Naive thymus-derived CD4-positive, alpha-beta T cell (primary cell): Measurements from ENCODE around the gene SUSD6. TPM values are rescaled to one million over a fixed set of nuclear protein-coding genes. Genes with fewer than 3 reads are reported as not detected.

ENCODE experiments used
- ATAC-seq: fragments of 150-1000 bp; cut with Tn5 transposase; 2 replicates; pipeline ENCODE4 v1.10.0; 2021; ENCODE audit warnings: mild to moderate bottlenecking, moderate library complexity
- CTCF ChIA-PET: fragments of 350-600 bp; sonication (Branson Sonifier 250); formaldehyde crosslinking; loops from one replicate; lab custom pipeline; 2021; ENCODE audit warnings: antibody characterized with exemption; lab: Charles Lee
- POLR2A ChIA-PET: fragments of 350-600 bp; sonication (Branson Sonifier 250); formaldehyde crosslinking; loops from one replicate; lab custom pipeline; 2021; ENCODE audit warnings: antibody characterized with exemption, inconsistent platforms; lab: Charles Lee
- DNase-seq, 9 donors: peaks; one replicate each; pipeline versions ENCODE4 v3.0.0 to v3.0.0-alpha.2; 2020 to 2022; ENCODE audit warnings: mixed read lengths in 1 of 9
- H3K27ac ChIP-seq: one replicate; pipeline ENCODE4 v1.7.0; 2013; ENCODE audit warnings: mild to moderate bottlenecking, low read depth, low read length, moderate library complexity
- H3K27me3 ChIP-seq, 2 donors: one replicate each; pipeline ENCODE4 v1.7.0; 2013; ENCODE audit warnings: low read length in 2 of 2, mild to moderate bottlenecking in 2 of 2, moderate library complexity in 2 of 2; ENCODE audit not compliant: control insufficient read depth in 2 of 2, insufficient read depth in 2 of 2
- H3K36me3 ChIP-seq, 3 experiments: 1 replicate in 2 of 3; 2 replicates in 1 of 3; pipeline ENCODE4 v1.7.0; 2013; ENCODE audit warnings: low read length in 3 of 3, mild to moderate bottlenecking in 3 of 3, moderate library complexity in 1 of 3; ENCODE audit not compliant: insufficient read depth in 3 of 3, control insufficient read depth in 2 of 3
- H3K4me1 ChIP-seq, 2 donors: one replicate each; pipeline ENCODE4 v1.7.0; 2013; ENCODE audit warnings: low read length in 2 of 2, mild to moderate bottlenecking in 2 of 2, moderate library complexity in 1 of 2; ENCODE audit not compliant: control insufficient read depth in 2 of 2, insufficient read depth in 2 of 2
- H3K4me3 ChIP-seq: 2 replicates; pipeline ENCODE4 v1.7.0; 2013; ENCODE audit warnings: mild to moderate bottlenecking, low read length
- H3K9me3 ChIP-seq, 3 experiments: 1 replicate in 2 of 3; 2 replicates in 1 of 3; pipeline ENCODE4 v1.7.0; 2013; ENCODE audit warnings: low read length in 3 of 3; ENCODE audit not compliant: control insufficient read depth in 2 of 3
- H3K27ac Mint-ChIP-seq, 9 donors: one replicate each; pipeline ENCODE4 v1.8.0; 2020 to 2022; ENCODE audit warnings: mixed read lengths in 9 of 9, mild to moderate bottlenecking in 8 of 9, moderate library complexity in 5 of 9, inconsistent platforms in 2 of 9
- H3K27me3 Mint-ChIP-seq, 5 donors: one replicate each; pipeline ENCODE4 v1.8.0; 2021 to 2022; ENCODE audit warnings: mixed read lengths in 5 of 5, mild to moderate bottlenecking in 1 of 5
- H3K36me3 Mint-ChIP-seq, 5 donors: one replicate each; pipeline ENCODE4 v1.8.0; 2020 to 2022; ENCODE audit warnings: mixed read lengths in 5 of 5, mild to moderate bottlenecking in 3 of 5, inconsistent platforms in 1 of 5
- H3K4me1 Mint-ChIP-seq, 7 donors: one replicate each; pipeline ENCODE4 v1.8.0; 2020 to 2022; ENCODE audit warnings: mixed read lengths in 7 of 7, mild to moderate bottlenecking in 3 of 7, inconsistent platforms in 1 of 7
- H3K4me3 Mint-ChIP-seq, 10 donors: one replicate each; pipeline ENCODE4 v1.8.0; 2020 to 2022; ENCODE audit warnings: mild to moderate bottlenecking in 10 of 10, mixed read lengths in 10 of 10, moderate library complexity in 6 of 10, inconsistent platforms in 2 of 10
- H3K9me3 Mint-ChIP-seq, 11 donors: one replicate each; pipeline ENCODE4 v1.8.0; 2020 to 2022; ENCODE audit warnings: mixed read lengths in 11 of 11, mild to moderate bottlenecking in 4 of 11, inconsistent platforms in 1 of 11, moderate library complexity in 1 of 11
- intact Hi-C, 2 donors: fragments of 100-400 bp; cut with micrococcal nuclease; formaldehyde crosslinking; loops; one replicate each; pipeline ENCODE4 v1.15.1; 2023
- polyA plus RNA-seq, 2 donors: library from polyadenylated mRNA; unstranded; fragments of 300-500 nt; fragmentation: Illumina TruSeq; gene quantifications; one replicate each; pipeline ENCODE4 v1.2.3, GENCODE V29; 2021
- total RNA-seq, 6 experiments: library from RNA in 5 of 6; stranded (reverse) in 5 of 6; gene quantifications; 1 replicate in 5 of 6; 2 replicates in 1 of 6; pipeline ENCODE4 v1.2.3 and lab custom pipeline; 2021 to 2026

The SUSD6 gene
- total and polyA plus RNA-seq, 7 experiments from 2014 or later: 4.3 to 90.8 (median 44.6) TPM

- CTCF ChIA-PET: no interaction called here
Measured at GRCh38 chr14:69750495-69750894, 139.1 kb downstream of the SUSD6 start.

GRCh38 chr14:69752773-69753172, 141.4 kb downstream of the SUSD6 start:
- no peaks in the 10 kb centered on the region for H3K36me3 ChIP-seq
- POLR2A ChIA-PET: interaction anchor here (0.7 to 4.1 kb wide), 3 partner anchors 10 to 49 kb away, joined by 3 to 23 read pairs (median 4); partner anchors contain the start of gene SRSF5
- H3K4me1 Mint-ChIP-seq: peaks cover 13 to 25% (median 21%) of the 10 kb centered on the region in 7 donors
- H3K4me3 Mint-ChIP-seq: no peak overlapping the region
- H3K9me3 Mint-ChIP-seq: no peaks in the 10 kb centered on the region
- H3K36me3 Mint-ChIP-seq: peaks cover 0 to 3% (median 0%) of the 10 kb centered on the region in 5 donors
- no peaks in the 10 kb centered on the region for H3K27me3 ChIP-seq
- H3K27me3 Mint-ChIP-seq: peaks cover 0 to 3% (median 0%) of the 10 kb centered on the region in 5 donors
- CTCF ChIA-PET: no interaction called here
- H3K9me3 ChIP-seq: no peaks in the 10 kb centered on the region
- intact Hi-C loops: no loop called here
- H3K27ac Mint-ChIP-seq: no peak overlapping the region
- H3K4me1 ChIP-seq: peaks cover 0 to 11% of the 10 kb centered on the region in 2 donors
- no peak overlapping the region for H3K27ac ChIP-seq
- H3K4me3 ChIP-seq: no peak overlapping the region
- DNase-seq (no peak), ATAC-seq (no peak)

More at GRCh38 chr14:69750495-69750894, 139.1 kb downstream of the SUSD6 start:
- POLR2A ChIA-PET: interaction anchor here (0.7 to 4.1 kb wide), 3 partner anchors 8 to 18 kb away, joined by 3 to 23 read pairs (median 4); partner anchors contain the start of gene SRSF5
- no peak overlapping the region for H3K27ac ChIP-seq
- intact Hi-C loops: no loop called here
- no peak overlapping the region for H3K4me3 ChIP-seq
- no peak for ATAC-seq
- no peak for DNase-seq
- Mint-ChIP-seq H3K36me3 (peaks cover 0 to 3% (median 0%) of the 10 kb centered on the region in 5 donors), H3K9me3 (no peaks in the 10 kb centered on the region), H3K27ac (no peak overlapping the region), H3K4me1 (peaks cover 11 to 24% (median 14%) of the 10 kb centered on the region in 7 donors), H3K27me3 (peaks cover 0 to 3% (median 0%) of the 10 kb centered on the region in 5 donors), H3K4me3 (no peak overlapping the region)
- peaks cover 0 to 5% of the 10 kb centered on the region in 2 donors for H3K4me1 ChIP-seq
- H3K27me3 ChIP-seq: no peaks in the 10 kb centered on the region
- no peaks in the 10 kb centered on the region for H3K36me3 ChIP-seq
- no peaks in the 10 kb centered on the region for H3K9me3 ChIP-seq

- H3K27me3 ChIP-seq: no peaks in the 10 kb centered on the region
- Mint-ChIP-seq H3K27ac (peak overlapping the region in 2 of 9 donors; percentile 41 to 77), H3K36me3 (peaks cover 0 to 3% (median 0%) of the 10 kb centered on the region in 5 donors), H3K9me3 (no peaks in the 10 kb centered on the region), H3K4me3 (no peak overlapping the region), H3K4me1 (peaks cover 13 to 25% (median 21%) of the 10 kb centered on the region in 7 donors), H3K27me3 (peaks cover 0 to 3% (median 0%) of the 10 kb centered on the region in 5 donors)
- H3K4me1 ChIP-seq: peaks cover 0 to 11% of the 10 kb centered on the region in 2 donors
- POLR2A ChIA-PET: interaction anchor here (2.3 to 4.1 kb wide), 2 partner anchors 12 to 13 kb away, joined by 23 to 46 read pairs; partner anchors contain the start of gene SRSF5
- H3K36me3 ChIP-seq: no peaks in the 10 kb centered on the region
- ATAC-seq: peak; percentile 16
- H3K9me3 ChIP-seq: no peaks in the 10 kb centered on the region
- CTCF ChIA-PET: interaction anchor here (0.8 kb wide), 1 partner anchor 174 kb away, joined by 3 read pairs; no protein-coding TSS in a partner anchor
- intact Hi-C loops: no loop called here
- H3K4me3 ChIP-seq: no peak overlapping the region
- no peak overlapping the region for H3K27ac ChIP-seq
- DNase-seq: no peak
Measured at GRCh38 chr14:69753860-69754259, 142.5 kb downstream of the SUSD6 start.

GRCh38 chr14:69754487-69754886, 143.1 kb downstream of the SUSD6 start:
- peaks cover 0 to 3% (median 0%) of the 10 kb centered on the region in 5 donors for H3K27me3 Mint-ChIP-seq
- no peak overlapping the region for H3K27ac ChIP-seq
- no peak for DNase-seq
- H3K36me3 Mint-ChIP-seq: peaks cover 0 to 3% (median 0%) of the 10 kb centered on the region in 5 donors
- H3K4me3 ChIP-seq: no peak overlapping the region
- H3K27me3 ChIP-seq: no peaks in the 10 kb centered on the region
- peak overlapping the region in 2 of 9 donors; percentile 43 to 48 for H3K27ac Mint-ChIP-seq
- peak overlapping the region in 1 of 10 donors; percentile 43 for H3K4me3 Mint-ChIP-seq
- peaks cover 13 to 25% (median 21%) of the 10 kb centered on the region in 7 donors for H3K4me1 Mint-ChIP-seq
- no peak for ATAC-seq
- ChIA-PET CTCF (interaction anchor here (1.0 kb wide), 2 partner anchors 12 to 169 kb away, joined by 3 to 4 read pairs; partner anchors contain the start of gene SRSF5), POLR2A (interaction anchor here (1.2 to 2.3 kb wide), 2 partner anchors 12 to 22 kb away, joined by 3 to 46 read pairs; partner anchors contain the start of gene SRSF5)
- no peaks in the 10 kb centered on the region for H3K9me3 ChIP-seq
- H3K9me3 Mint-ChIP-seq: no peaks in the 10 kb centered on the region
- H3K36me3 ChIP-seq: no peaks in the 10 kb centered on the region
- peaks cover 0 to 11% of the 10 kb centered on the region in 2 donors for H3K4me1 ChIP-seq
- intact Hi-C loops: no loop called here

- ChIA-PET CTCF (interaction anchor here (1.0 kb wide), 1 partner anchor 11 kb away, joined by 4 read pairs; the partner anchor contains the start of gene SRSF5), POLR2A (interaction anchor here (1.2 to 2.3 kb wide), 2 partner anchors 12 to 21 kb away, joined by 3 to 46 read pairs; partner anchors contain the start of gene SRSF5)
- ATAC-seq (no peak), DNase-seq (no peak)
- peaks cover 13 to 25% (median 21%) of the 10 kb centered on the region in 7 donors for H3K4me1 Mint-ChIP-seq
- no peak overlapping the region for H3K4me3 ChIP-seq
- H3K36me3 ChIP-seq: no peaks in the 10 kb centered on the region
- peaks cover 0 to 11% of the 10 kb centered on the region in 2 donors for H3K4me1 ChIP-seq
- H3K27me3 Mint-ChIP-seq: no peaks in the 10 kb centered on the region
- H3K27me3 ChIP-seq: no peaks in the 10 kb centered on the region
- no peaks in the 10 kb centered on the region for H3K9me3 Mint-ChIP-seq
- no peak overlapping the region for H3K27ac ChIP-seq
- intact Hi-C loops: no loop called here
- H3K36me3 Mint-ChIP-seq: peaks cover 0 to 3% (median 0%) of the 10 kb centered on the region in 5 donors
- peak overlapping the region in 8 of 9 donors; percentile 11 to 90 (median 64) for H3K27ac Mint-ChIP-seq
- no peaks in the 10 kb centered on the region for H3K9me3 ChIP-seq
- peak overlapping the region in 3 of 10 donors; percentile 32 to 55 (median 50) for H3K4me3 Mint-ChIP-seq
Measured at GRCh38 chr14:69755296-69755695, 143.9 kb downstream of the SUSD6 start.

GRCh38 chr14:69755784-69756183, 144.4 kb downstream of the SUSD6 start:
- ATAC-seq (peak; percentile 41), DNase-seq (no peak)
- peaks cover 13 to 26% (median 21%) of the 10 kb centered on the region in 7 donors for H3K4me1 Mint-ChIP-seq
- ChIA-PET CTCF (no interaction called here), POLR2A (interaction anchor here (1.2 to 2.3 kb wide), 2 partner anchors 11 to 21 kb away, joined by 3 to 46 read pairs; partner anchors contain the start of gene SRSF5)
- no peak overlapping the region for H3K4me3 ChIP-seq
- no peak overlapping the region for H3K27ac ChIP-seq
- intact Hi-C loops: no loop called here
- H3K4me1 ChIP-seq: peaks cover 0 to 11% of the 10 kb centered on the region in 2 donors
- peak overlapping the region in 8 of 9 donors; percentile 11 to 90 (median 64) for H3K27ac Mint-ChIP-seq
- H3K36me3 ChIP-seq: no peaks in the 10 kb centered on the region
- H3K27me3 ChIP-seq: no peaks in the 10 kb centered on the region
- H3K9me3 ChIP-seq: no peaks in the 10 kb centered on the region
- H3K36me3 Mint-ChIP-seq: peaks cover 0 to 3% (median 0%) of the 10 kb centered on the region in 5 donors
- H3K9me3 Mint-ChIP-seq: no peaks in the 10 kb centered on the region
- no peaks in the 10 kb centered on the region for H3K27me3 Mint-ChIP-seq
- H3K4me3 Mint-ChIP-seq: peak overlapping the region in 5 of 10 donors; percentile 9 to 55 (median 32)
